Measurements from ENCODE around the gene SLC25A14. TPM values are rescaled to one million over a fixed set of nuclear protein-coding genes. Genes with fewer than 3 reads are reported as not detected.

SLC25A14 gene
- total and polyA plus RNA-seq, 2 experiments from 2014 or later: 9.9 to 16.7 TPM

GRCh38 chrX:130415201-130415600 lies 75.5 kb downstream of the SLC25A14 start:
- no peaks in the 10 kb centered on the region for H3K9me3 ChIP-seq (ENCODE audit: low read depth)
- H2AFZ ChIP-seq: no peak overlapping the region
- H3K27ac ChIP-seq: no peak overlapping the region
- H3K9me2 ChIP-seq (ENCODE audit: insufficient read depth): no peaks in the 10 kb centered on the region
- no peaks in the 10 kb centered on the region for H3K36me3 ChIP-seq (ENCODE audit: low read depth)
- H3F3A ChIP-seq (ENCODE audit: insufficient read depth): no peaks in the 10 kb centered on the region
- WGBS, 2 experiments (ENCODE audit: low coverage in 1 of 2, low lambda C conversion rate in 2 of 2, missing lambda C conversion rate in 2 of 2): 98% methylated on average over 6 to 7 of the region's 7 CpGs
- H4K20me1 ChIP-seq (ENCODE audit: insufficient read depth): no peaks in the 10 kb centered on the region
- no peaks in the 10 kb centered on the region for H3K27me3 ChIP-seq (replicated peaks; ENCODE audit: insufficient read depth)
- no peak for DNase-seq
- no peak overlapping the region for H3K4me3 ChIP-seq
- H3K79me2 ChIP-seq (ENCODE audit: insufficient read depth): no peaks in the 10 kb centered on the region
- H3K4me1 ChIP-seq (ENCODE audit: insufficient read depth): no peaks in the 10 kb centered on the region
- in situ Hi-C loops (cut with MboI): no loop called here
- no peak overlapping the region for H3K4me2 ChIP-seq (ENCODE audit: unreplicated experiment)
- TF ChIP-seq EZH2 (IDR thresholded peaks at IDR 0.05; ENCODE audit: insufficient read depth, poor library complexity, severe bottlenecking): no peak
- no peak for TF ChIP-seq EZH2phosphoT487 (IDR thresholded peaks at IDR 0.05; ENCODE audit: insufficient read depth, low read depth)
- no peak overlapping the region for H3K9ac ChIP-seq

GRCh38 chrX:130416785-130417184 lies 77.1 kb downstream of the SLC25A14 start:
- WGBS, 2 experiments (ENCODE audit: low coverage in 1 of 2, low lambda C conversion rate in 2 of 2, missing lambda C conversion rate in 2 of 2): 89 to 100% methylated on average over 3 to 4 of the region's 4 CpGs
- H3K9ac ChIP-seq: no peak overlapping the region
- H3K79me2 ChIP-seq (ENCODE audit: insufficient read depth): no peaks in the 10 kb centered on the region
- H3K27ac ChIP-seq: no peak overlapping the region
- H2AFZ ChIP-seq: no peak overlapping the region
- no peak overlapping the region for H3K4me2 ChIP-seq (ENCODE audit: unreplicated experiment)
- no peaks in the 10 kb centered on the region for H4K20me1 ChIP-seq (ENCODE audit: insufficient read depth)
- in situ Hi-C loops (cut with MboI): no loop called here
- H3K9me2 ChIP-seq (ENCODE audit: insufficient read depth): no peaks in the 10 kb centered on the region
- no peaks in the 10 kb centered on the region for H3K36me3 ChIP-seq (ENCODE audit: low read depth)
- TF ChIP-seq EZH2 (IDR thresholded peaks at IDR 0.05; ENCODE audit: insufficient read depth, poor library complexity, severe bottlenecking): no peak
- TF ChIP-seq EZH2phosphoT487 (IDR thresholded peaks at IDR 0.05; ENCODE audit: insufficient read depth, low read depth): no peak
- H3F3A ChIP-seq (ENCODE audit: insufficient read depth): no peaks in the 10 kb centered on the region
- no peaks in the 10 kb centered on the region for H3K4me1 ChIP-seq (ENCODE audit: insufficient read depth)
- H3K27me3 ChIP-seq (replicated peaks; ENCODE audit: insufficient read depth): no peaks in the 10 kb centered on the region
- no peak overlapping the region for H3K4me3 ChIP-seq
- no peak for DNase-seq
- H3K9me3 ChIP-seq (ENCODE audit: low read depth): no peaks in the 10 kb centered on the region

GRCh38 chrX:130418066-130418465 lies 78.3 kb downstream of the SLC25A14 start:
- no peaks in the 10 kb centered on the region for H3K4me1 ChIP-seq (ENCODE audit: insufficient read depth)
- TF ChIP-seq EZH2 (IDR thresholded peaks at IDR 0.05; ENCODE audit: insufficient read depth, poor library complexity, severe bottlenecking) (no peak), EZH2phosphoT487 (IDR thresholded peaks at IDR 0.05; ENCODE audit: insufficient read depth, low read depth) (no peak)
- no peaks in the 10 kb centered on the region for H3K9me2 ChIP-seq (ENCODE audit: insufficient read depth)
- H4K20me1 ChIP-seq (ENCODE audit: insufficient read depth): no peaks in the 10 kb centered on the region
- H3K36me3 ChIP-seq (ENCODE audit: low read depth): no peaks in the 10 kb centered on the region
- H3K9me3 ChIP-seq (ENCODE audit: low read depth): no peaks in the 10 kb centered on the region
- no peaks in the 10 kb centered on the region for H3K79me2 ChIP-seq (ENCODE audit: insufficient read depth)
- H3F3A ChIP-seq (ENCODE audit: insufficient read depth): no peaks in the 10 kb centered on the region
- no peak overlapping the region for H3K4me2 ChIP-seq (ENCODE audit: unreplicated experiment)
- no peak overlapping the region for H3K9ac ChIP-seq
- no peak for DNase-seq
- no peak overlapping the region for H2AFZ ChIP-seq
- WGBS, 2 experiments (ENCODE audit: low coverage in 1 of 2, low lambda C conversion rate in 2 of 2, missing lambda C conversion rate in 2 of 2): 75 to 88% methylated on average over 2 of the region's 2 CpGs
- H3K27ac ChIP-seq: no peak overlapping the region
- no peak overlapping the region for H3K4me3 ChIP-seq
- in situ Hi-C loops (cut with MboI): no loop called here
- H3K27me3 ChIP-seq (replicated peaks; ENCODE audit: insufficient read depth): no peaks in the 10 kb centered on the region

DNA sequence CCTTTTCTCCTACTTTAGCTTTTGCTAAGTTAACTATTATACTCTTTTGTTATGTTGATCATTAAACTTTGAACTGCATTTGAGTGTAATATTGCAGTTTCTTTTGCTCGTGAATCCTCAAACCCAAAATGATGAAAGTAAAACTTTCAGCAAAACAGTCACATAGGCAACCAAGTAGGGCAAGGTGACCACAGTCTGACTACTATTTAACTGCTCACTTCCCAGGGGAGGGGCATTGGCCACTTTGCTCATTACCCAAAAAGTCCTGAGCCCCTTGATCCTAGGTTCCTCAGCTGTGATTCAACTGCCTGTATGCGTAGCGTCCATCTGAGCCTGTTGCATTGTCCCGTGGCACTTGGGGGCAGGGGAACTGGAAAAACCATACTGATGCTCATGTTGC lies 79.0 kb downstream of the SLC25A14 start:
- no peaks in the 10 kb centered on the region for H3K9me2 ChIP-seq (ENCODE audit: insufficient read depth)
- no peaks in the 10 kb centered on the region for H3K79me2 ChIP-seq (ENCODE audit: insufficient read depth)
- no peak for TF ChIP-seq EZH2 (IDR thresholded peaks at IDR 0.05; ENCODE audit: insufficient read depth, poor library complexity, severe bottlenecking)
- no peak for TF ChIP-seq EZH2phosphoT487 (IDR thresholded peaks at IDR 0.05; ENCODE audit: insufficient read depth, low read depth)
- H3K4me3 ChIP-seq: no peak overlapping the region
- no peak overlapping the region for H2AFZ ChIP-seq
- DNase-seq: no peak
- no peak overlapping the region for H3K9ac ChIP-seq
- H3K9me3 ChIP-seq (ENCODE audit: low read depth): no peaks in the 10 kb centered on the region
- WGBS, 2 experiments (ENCODE audit: low coverage in 1 of 2, low lambda C conversion rate in 2 of 2, missing lambda C conversion rate in 2 of 2): 61 to 65% methylated on average over 4 of the region's 4 CpGs
- H3K36me3 ChIP-seq (ENCODE audit: low read depth): no peaks in the 10 kb centered on the region
- no peak overlapping the region for H3K27ac ChIP-seq
- H3K4me2 ChIP-seq (ENCODE audit: unreplicated experiment): no peak overlapping the region
- no peaks in the 10 kb centered on the region for H3K4me1 ChIP-seq (ENCODE audit: insufficient read depth)
- no peaks in the 10 kb centered on the region for H3K27me3 ChIP-seq (replicated peaks; ENCODE audit: insufficient read depth)
- H3F3A ChIP-seq (ENCODE audit: insufficient read depth): no peaks in the 10 kb centered on the region
- in situ Hi-C loops (cut with MboI): no loop called here
- H4K20me1 ChIP-seq (ENCODE audit: insufficient read depth): no peaks in the 10 kb centered on the region

DNA sequence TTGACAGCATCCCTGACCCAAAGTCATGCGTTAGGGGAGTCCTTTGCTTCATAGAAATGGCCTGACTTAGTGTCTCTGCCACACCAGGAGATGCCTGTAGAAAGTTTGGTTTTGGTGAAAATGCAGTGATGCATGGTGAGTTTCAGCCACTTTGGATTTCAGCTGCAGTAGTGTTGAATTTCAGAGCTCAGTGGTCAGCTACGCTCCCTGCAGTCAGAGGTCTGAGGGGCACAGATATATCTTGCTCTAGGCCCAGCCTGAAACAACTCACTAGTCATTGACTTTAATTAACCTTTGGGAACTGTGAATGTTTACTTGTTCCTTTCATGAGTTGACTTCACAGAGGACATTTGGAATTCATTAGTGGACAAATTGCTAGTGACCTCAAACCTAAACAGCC lies 79.5 kb downstream of the SLC25A14 start:
- TF ChIP-seq EZH2phosphoT487 (IDR thresholded peaks at IDR 0.05; ENCODE audit: insufficient read depth, low read depth) (no peak), EZH2 (IDR thresholded peaks at IDR 0.05; ENCODE audit: insufficient read depth, poor library complexity, severe bottlenecking) (no peak)
- DNase-seq: no peak
- no peaks in the 10 kb centered on the region for H3F3A ChIP-seq (ENCODE audit: insufficient read depth)
- in situ Hi-C loops (cut with MboI): no loop called here
- no peaks in the 10 kb centered on the region for H3K4me1 ChIP-seq (ENCODE audit: insufficient read depth)
- WGBS, 2 experiments (ENCODE audit: low coverage in 1 of 2, low lambda C conversion rate in 2 of 2, missing lambda C conversion rate in 2 of 2): 78 to 94% methylated on average over 2 of the region's 2 CpGs
- no peak overlapping the region for H3K4me3 ChIP-seq
- H4K20me1 ChIP-seq (ENCODE audit: insufficient read depth): no peaks in the 10 kb centered on the region
- no peaks in the 10 kb centered on the region for H3K9me3 ChIP-seq (ENCODE audit: low read depth)
- no peak overlapping the region for H3K4me2 ChIP-seq (ENCODE audit: unreplicated experiment)
- H3K27ac ChIP-seq: no peak overlapping the region
- no peaks in the 10 kb centered on the region for H3K36me3 ChIP-seq (ENCODE audit: low read depth)
- no peak overlapping the region for H2AFZ ChIP-seq
- no peaks in the 10 kb centered on the region for H3K27me3 ChIP-seq (replicated peaks; ENCODE audit: insufficient read depth)
- no peaks in the 10 kb centered on the region for H3K9me2 ChIP-seq (ENCODE audit: insufficient read depth)
- H3K79me2 ChIP-seq (ENCODE audit: insufficient read depth): no peaks in the 10 kb centered on the region
- no peak overlapping the region for H3K9ac ChIP-seq

Small RNA genes within 50 kb of the gene (small RNA-seq; reads per million reads assigned to genes)
- not detected for gene AL035423.1 (ENCODE audit: low read depth, low replicate concordance)
- not detected for gene RNU6-1130P (ENCODE audit: low read depth, low replicate concordance)

Other genes with a start within 250 kb of the SLC25A14 start
- 16.5 and 19.2 TPM in 2 replicates for gene ELF4, start 229.4 kb upstream of the SLC25A14 start, total RNA-seq (2014; rRNA removed; shearing (Covaris generic))
- 9.4 TPM in 2 replicates for gene ELF4, start 229.4 kb upstream of the SLC25A14 start, polyA plus RNA-seq (2016; fragmentation: Nextera tagmentation; extraction: Ambion mirVana)
- 14.4 and 14.6 TPM in 2 replicates for gene AIFM1, start 174.1 kb upstream of the SLC25A14 start, total RNA-seq (2014; rRNA removed; shearing (Covaris generic))
- gene AIFM1, start 174.1 kb upstream of the SLC25A14 start, polyA plus RNA-seq (2016; fragmentation: Nextera tagmentation; extraction: Ambion mirVana): 22.5 and 24.3 TPM in 2 replicates
- gene RAB33A, start 168.0 kb upstream of the SLC25A14 start, total RNA-seq (2014; rRNA removed; shearing (Covaris generic)): 3.3 and 5.8 TPM in 2 replicates
- 1.5 and 2.3 TPM in 2 replicates for gene RAB33A, start 168.0 kb upstream of the SLC25A14 start, polyA plus RNA-seq (2016; fragmentation: Nextera tagmentation; extraction: Ambion mirVana)
- 3.2 and 3.4 TPM in 2 replicates for gene ZNF280C, start 71.0 kb upstream of the SLC25A14 start, total RNA-seq (2014; rRNA removed; shearing (Covaris generic))
- 2.0 and 2.2 TPM in 2 replicates for gene ZNF280C, start 71.0 kb upstream of the SLC25A14 start, polyA plus RNA-seq (2016; fragmentation: Nextera tagmentation; extraction: Ambion mirVana)
- not detected in 2 replicates for gene GPR119, start 45.8 kb downstream of the SLC25A14 start, total RNA-seq (2014; rRNA removed; shearing (Covaris generic))
- not detected in 2 replicates for gene GPR119, start 45.8 kb downstream of the SLC25A14 start, polyA plus RNA-seq (2016; fragmentation: Nextera tagmentation; extraction: Ambion mirVana)
- gene RBMX2, start 62.1 kb downstream of the SLC25A14 start, total RNA-seq (2014; rRNA removed; shearing (Covaris generic)): 13.7 and 17.0 TPM in 2 replicates
- 17.6 and 18.8 TPM in 2 replicates for gene RBMX2, start 62.1 kb downstream of the SLC25A14 start, polyA plus RNA-seq (2016; fragmentation: Nextera tagmentation; extraction: Ambion mirVana)